ENCODE results near the gene EIF5A.
A peak's percentile ranks its signal among the peaks of the same experiment; 100 is the strongest.

EIF5A gene

GRCh38 chr17:7285679-7286078 is 21.7 kb upstream of the EIF5A start:
- no peak for DNase-seq (ENCODE audit: low spot score)

GRCh38 chr17:7289256-7290032 is 18.0 kb upstream of the EIF5A start:
- no peak for DNase-seq (ENCODE audit: low spot score)

GRCh38 chr17:7290166-7290565 is 17.3 kb upstream of the EIF5A start:
- DNase-seq (ENCODE audit: low spot score): no peak

GRCh38 chr17:7290685-7291084 is 16.7 kb upstream of the EIF5A start:
- DNase-seq (ENCODE audit: low spot score): no peak

GRCh38 chr17:7292194-7292593 is 15.2 kb upstream of the EIF5A start:
- DNase-seq (ENCODE audit: low spot score): no peak

- no peak for DNase-seq (ENCODE audit: low spot score)
Observed at GRCh38 chr17:7292729-7293128, 14.7 kb upstream of the EIF5A start.

GRCh38 chr17:7293159-7293558 is 14.3 kb upstream of the EIF5A start:
- no peak for DNase-seq (ENCODE audit: low spot score)

- DNase-seq (ENCODE audit: low spot score): no peak
Observed at GRCh38 chr17:7293816-7294613, 13.4 kb upstream of the EIF5A start.

GRCh38 chr17:7294614-7295153 is 12.7 kb upstream of the EIF5A start, which contains the start of gene YBX2:
Gene YBX2 (minus strand): TSS chr17:7294639. CDS start chr17:7294500, 139 bp downstream.
- DNase-seq (ENCODE audit: low spot score): peak; percentile 62

- no peak for DNase-seq (ENCODE audit: low spot score)
Observed at GRCh38 chr17:7295230-7296180, 11.9 kb upstream of the EIF5A start.

GRCh38 chr17:7296189-7296861 is 11.1 kb upstream of the EIF5A start:
- peak; percentile 70 for DNase-seq (ENCODE audit: low spot score)

GRCh38 chr17:7304179-7304578 is 3.2 kb upstream of the EIF5A start:
- DNase-seq (ENCODE audit: low spot score): no peak

GRCh38 chr17:7307686-7308624 is 527 bp downstream of the EIF5A start:
- DNase-seq (ENCODE audit: low spot score): no peak

GRCh38 chr17:7308625-7309433 is 1.4 kb downstream of the EIF5A start:
- peak; percentile 73 for DNase-seq (ENCODE audit: low spot score)

- no peak for DNase-seq (ENCODE audit: low spot score)
Observed at GRCh38 chr17:7309628-7310027, 2.2 kb downstream of the EIF5A start.

- DNase-seq (ENCODE audit: low spot score): no peak
Observed at GRCh38 chr17:7311110-7311705, 3.8 kb downstream of the EIF5A start.

GRCh38 chr17:7312432-7313087 is 5.1 kb downstream of the EIF5A start:
- DNase-seq (ENCODE audit: low spot score): no peak
